CD4-positive, alpha-beta T cell (primary cell): Measurements from ENCODE around the gene RSU1. TPM values are rescaled to one million over a fixed set of nuclear protein-coding genes. Genes with fewer than 3 reads are reported as not detected.
A peak's percentile ranks its signal among the peaks of the same experiment; 100 is the strongest.

Source experiments
- ATAC-seq: fragments of 200-7000 bp; cut with Tn5 transposase; one replicate; pipeline ENCODE4 v1.10.0; 2022; ENCODE audit warnings: mild to moderate bottlenecking; ENCODE audit not compliant: poor library complexity
- CTCF ChIA-PET: fragments of 350-600 bp; sonication (Branson Sonifier 250); formaldehyde crosslinking; loops from one replicate; lab custom pipeline; 2021; ENCODE audit warnings: antibody characterized with exemption, inconsistent platforms; lab: Charles Lee
- POLR2A ChIA-PET: fragments of 350-600 bp; sonication (Branson Sonifier 250); formaldehyde crosslinking; loops from one replicate; lab custom pipeline; 2021; ENCODE audit warnings: antibody characterized with exemption, inconsistent platforms; lab: Charles Lee
- DNase-seq, 14 experiments: peaks; one replicate each; pipeline ENCODE4 v3.0.0-alpha.2; 2013 to 2020; ENCODE audit warnings: mixed read lengths in 2 of 14
- H3K27ac ChIP-seq, 2 donors: one replicate each; pipeline versions ENCODE4 v1.5.1 to v1.7.0; 2013; ENCODE audit warnings: low read length in 2 of 2, low read depth in 1 of 2, mild to moderate bottlenecking in 1 of 2
- H3K27me3 ChIP-seq, 2 experiments: 1 replicate in 1 of 2; 2 replicates in 1 of 2; pipeline versions ENCODE4 v1.6.1 to v1.7.0; 2013; ENCODE audit warnings: low read length in 2 of 2, control low read depth in 1 of 2, mild to moderate bottlenecking in 1 of 2, moderate library complexity in 1 of 2; ENCODE audit not compliant: insufficient read depth in 2 of 2, control insufficient read depth in 1 of 2
- H3K36me3 ChIP-seq: one replicate; pipeline ENCODE4 v1.6.1; 2013; ENCODE audit warnings: low read length, control low read depth; ENCODE audit not compliant: insufficient read depth
- H3K4me1 ChIP-seq: one replicate; pipeline ENCODE4 v1.6.1; 2013; ENCODE audit warnings: low read length, control low read depth; ENCODE audit not compliant: insufficient read depth
- H3K4me3 ChIP-seq: one replicate; pipeline ENCODE4 v1.5.1; 2013; ENCODE audit warnings: mild to moderate bottlenecking, low read length, moderate library complexity
- H3K9me3 ChIP-seq, 2 experiments: 1 replicate in 1 of 2; 2 replicates in 1 of 2; pipeline versions ENCODE4 v1.6.1 to v1.7.0; 2013; ENCODE audit warnings: low read length in 2 of 2, mild to moderate bottlenecking in 2 of 2, control low read depth in 1 of 2, moderate library complexity in 1 of 2; ENCODE audit not compliant: control insufficient read depth in 1 of 2, insufficient read depth in 1 of 2
- H3K27ac Mint-ChIP-seq: one replicate; pipeline ENCODE4 v1.8.0; 2020; ENCODE audit warnings: mixed read lengths
- H3K27me3 Mint-ChIP-seq: one replicate; pipeline ENCODE4 v1.8.0; 2021; ENCODE audit warnings: mixed read lengths
- H3K36me3 Mint-ChIP-seq: one replicate; pipeline ENCODE4 v1.8.0; 2021; ENCODE audit warnings: low read depth, mixed read lengths
- H3K4me1 Mint-ChIP-seq: one replicate; pipeline ENCODE4 v1.8.0; 2021; ENCODE audit warnings: low read depth, mixed read lengths
- H3K4me3 Mint-ChIP-seq: one replicate; pipeline ENCODE4 v1.8.0; 2020; ENCODE audit warnings: mild to moderate bottlenecking, mixed read lengths
- H3K9me3 Mint-ChIP-seq: one replicate; pipeline ENCODE4 v1.8.0; 2020; ENCODE audit warnings: mixed read lengths
- intact Hi-C, 2 experiments: fragments of 100-400 bp; cut with DNase I in 1 of 2; cut with micrococcal nuclease in 1 of 2; formaldehyde crosslinking; loops; one replicate each; pipeline versions ENCODE4 v1.15.1 to v1.9.0; 2023 to 2025; cut with DNase I, micrococcal nuclease
- total RNA-seq, 174 experiments: library from RNA in 2 of 174; stranded (reverse) in 2 of 174; gene quantifications; one replicate each; pipeline ENCODE4 v1.2.3 and lab custom pipeline; 2021 to 2026
- TF ChIP-seq, protein P1 (sequence below): fragments of 200-600 bp; IDR thresholded peaks from one replicate; pipeline ENCODE4 v1.8.0; 2022; ENCODE audit warnings: antibody characterized with exemption, mild to moderate bottlenecking

The RSU1 gene
- total RNA-seq, 2 experiments from 2014 or later = 26.2 to 28.8 TPM

GRCh38 chr10:16788778-16789177 lies 28.4 kb downstream of the RSU1 start:
- Histone ChIP-seq H3K27ac (peak overlapping the region; percentile 71 to 97), H3K27me3 (no peaks in the 10 kb centered on the region), H3K4me3 (no peak overlapping the region), H3K36me3 (peaks cover 3% of the 10 kb centered on the region), H3K9me3 (peaks cover 0 to 4% of the 10 kb centered on the region in 2 experiments), H3K4me1 (peaks cover 23% of the 10 kb centered on the region)
- POLR2A ChIA-PET = interaction anchor here (2.6 kb wide), 1 partner anchor 29 kb away, joined by 13 read pairs; the partner anchor contains the start of gene RSU1
- Mint-ChIP-seq H3K27ac (peak overlapping the region; percentile 88), H3K36me3 (peaks cover 54% of the 10 kb centered on the region), H3K4me1 (peaks cover 21% of the 10 kb centered on the region), H3K27me3 (no peaks in the 10 kb centered on the region), H3K9me3 (peaks cover 2% of the 10 kb centered on the region), H3K4me3 (no peak overlapping the region)
- ATAC-seq = no peak
- CTCF ChIA-PET = no interaction called here
- TF ChIP-seq, protein P1, sequence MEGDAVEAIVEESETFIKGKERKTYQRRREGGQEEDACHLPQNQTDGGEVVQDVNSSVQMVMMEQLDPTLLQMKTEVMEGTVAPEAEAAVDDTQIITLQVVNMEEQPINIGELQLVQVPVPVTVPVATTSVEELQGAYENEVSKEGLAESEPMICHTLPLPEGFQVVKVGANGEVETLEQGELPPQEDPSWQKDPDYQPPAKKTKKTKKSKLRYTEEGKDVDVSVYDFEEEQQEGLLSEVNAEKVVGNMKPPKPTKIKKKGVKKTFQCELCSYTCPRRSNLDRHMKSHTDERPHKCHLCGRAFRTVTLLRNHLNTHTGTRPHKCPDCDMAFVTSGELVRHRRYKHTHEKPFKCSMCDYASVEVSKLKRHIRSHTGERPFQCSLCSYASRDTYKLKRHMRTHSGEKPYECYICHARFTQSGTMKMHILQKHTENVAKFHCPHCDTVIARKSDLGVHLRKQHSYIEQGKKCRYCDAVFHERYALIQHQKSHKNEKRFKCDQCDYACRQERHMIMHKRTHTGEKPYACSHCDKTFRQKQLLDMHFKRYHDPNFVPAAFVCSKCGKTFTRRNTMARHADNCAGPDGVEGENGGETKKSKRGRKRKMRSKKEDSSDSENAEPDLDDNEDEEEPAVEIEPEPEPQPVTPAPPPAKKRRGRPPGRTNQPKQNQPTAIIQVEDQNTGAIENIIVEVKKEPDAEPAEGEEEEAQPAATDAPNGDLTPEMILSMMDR = no peak
- intact Hi-C loops = no loop called here
- no peak for DNase-seq

DNA sequence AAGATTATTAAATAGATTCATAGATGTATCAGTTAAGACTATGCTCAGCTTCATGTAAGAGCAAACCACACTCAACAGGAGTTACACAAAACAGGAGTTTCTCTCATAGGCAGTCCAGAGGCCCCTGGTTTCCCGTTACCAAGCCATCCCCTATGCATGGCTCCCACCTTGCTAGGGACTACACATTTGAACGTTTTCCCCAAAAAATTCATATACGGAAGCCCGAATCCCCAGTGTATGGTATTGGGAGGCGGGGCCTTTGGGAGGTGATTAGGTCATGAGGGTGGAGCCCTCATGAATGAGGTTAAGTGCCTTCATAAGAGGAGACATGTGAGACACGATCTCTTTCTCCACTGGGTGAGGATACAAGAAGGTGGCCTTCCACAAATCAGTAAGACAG lies 29.1 kb downstream of the RSU1 start:
- H3K9me3 Mint-ChIP-seq = peaks cover 2% of the 10 kb centered on the region
- ATAC-seq = peak; percentile 4
- H3K27me3 Mint-ChIP-seq = no peaks in the 10 kb centered on the region
- H3K4me1 Mint-ChIP-seq = peaks cover 21% of the 10 kb centered on the region
- POLR2A ChIA-PET = interaction anchor here (2.6 kb wide), 1 partner anchor 29 kb away, joined by 13 read pairs; the partner anchor contains the start of gene RSU1
- intact Hi-C loops = no loop called here
- peaks cover 0 to 4% of the 10 kb centered on the region in 2 experiments for H3K9me3 ChIP-seq
- peak in 3 of 14 experiments; percentile 54 to 66 (median 58) for DNase-seq
- TF ChIP-seq, protein P1 = no peak
- no peak overlapping the region for H3K4me3 ChIP-seq
- CTCF ChIA-PET = no interaction called here
- peaks cover 3% of the 10 kb centered on the region for H3K36me3 ChIP-seq
- H3K4me1 ChIP-seq = peaks cover 23% of the 10 kb centered on the region
- H3K27ac Mint-ChIP-seq = peak overlapping the region; percentile 88
- H3K27ac ChIP-seq = peak overlapping the region; percentile 71 to 97
- H3K27me3 ChIP-seq = no peaks in the 10 kb centered on the region
- no peak overlapping the region for H3K4me3 Mint-ChIP-seq
- peaks cover 48% of the 10 kb centered on the region for H3K36me3 Mint-ChIP-seq

DNA sequence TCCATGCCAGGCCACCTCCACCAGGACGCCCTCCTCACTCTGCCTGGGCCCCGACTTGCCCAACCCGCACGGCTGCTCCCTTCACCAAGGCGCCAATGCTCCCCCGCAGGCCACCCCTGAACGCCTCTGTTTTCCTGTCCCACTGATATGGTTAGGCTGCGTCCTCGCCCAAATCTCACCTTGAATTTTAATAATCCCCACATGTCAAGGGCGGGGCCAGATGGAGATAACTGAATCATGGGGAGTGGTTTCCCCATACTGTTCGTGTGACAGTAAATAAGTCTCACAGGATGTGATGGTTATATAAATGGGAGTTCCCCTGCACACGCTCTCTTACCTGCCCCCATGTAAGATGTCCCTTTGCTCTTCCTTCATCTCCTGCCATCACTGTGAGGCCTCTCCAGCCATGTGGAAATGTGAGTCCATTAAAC lies 29.8 kb downstream of the RSU1 start:
- ChIA-PET POLR2A (interaction anchor here (2.6 kb wide), 1 partner anchor 30 kb away, joined by 13 read pairs; the partner anchor contains the start of gene RSU1), CTCF (no interaction called here)
- peaks cover 3% of the 10 kb centered on the region for H3K36me3 ChIP-seq
- TF ChIP-seq, protein P1 = no peak
- H3K4me3 ChIP-seq = no peak overlapping the region
- H3K36me3 Mint-ChIP-seq = peaks cover 47% of the 10 kb centered on the region
- no peaks in the 10 kb centered on the region for H3K27me3 Mint-ChIP-seq
- peak; percentile 97 for ATAC-seq
- no peaks in the 10 kb centered on the region for H3K27me3 ChIP-seq
- peak overlapping the region; percentile 71 to 97 for H3K27ac ChIP-seq
- H3K4me1 ChIP-seq = peaks cover 23% of the 10 kb centered on the region
- peak; percentile 25 to 92 (median 53) for DNase-seq
- H3K9me3 ChIP-seq = peaks cover 0 to 4% of the 10 kb centered on the region in 2 experiments
- H3K4me1 Mint-ChIP-seq = peaks cover 21% of the 10 kb centered on the region
- intact Hi-C loops = loop anchor here in 1 of 2 experiments (2.0 kb wide), 1 partner anchor 29 kb away; the partner anchor contains the start of gene RSU1
- H3K27ac Mint-ChIP-seq = peak overlapping the region; percentile 88
- peak overlapping the region; percentile 5 for H3K4me3 Mint-ChIP-seq
- peaks cover 2% of the 10 kb centered on the region for H3K9me3 Mint-ChIP-seq
